ENCODE measurements around the gene TRIM2.
A peak's percentile ranks its signal among the peaks of the same experiment; 100 is the strongest.

Gene TRIM2

DNA sequence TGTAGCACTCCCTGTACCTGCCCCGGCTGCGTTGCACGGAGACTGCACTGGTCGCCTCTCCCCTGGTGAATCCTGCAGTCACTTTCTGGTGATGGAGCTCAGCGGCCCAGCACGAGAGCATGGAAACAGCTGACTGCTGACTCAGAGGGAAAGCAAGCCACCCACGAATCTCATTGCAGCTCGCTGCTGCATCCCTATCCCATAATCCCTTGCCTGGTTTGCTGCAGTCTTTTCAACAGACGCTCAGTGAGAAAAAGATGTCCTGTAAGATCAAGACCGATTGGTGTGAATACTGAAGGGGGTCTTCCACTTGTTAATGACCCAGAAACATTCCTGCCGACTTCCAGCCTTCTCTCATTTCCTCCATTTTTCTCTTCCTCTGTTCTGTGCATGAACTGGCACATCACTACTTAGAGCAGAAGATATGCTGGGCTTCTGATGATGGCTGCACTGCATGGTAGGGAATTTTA lies 52.9 kb downstream of the TRIM2 start:
- DNase-seq: peak; percentile 67

DNA sequence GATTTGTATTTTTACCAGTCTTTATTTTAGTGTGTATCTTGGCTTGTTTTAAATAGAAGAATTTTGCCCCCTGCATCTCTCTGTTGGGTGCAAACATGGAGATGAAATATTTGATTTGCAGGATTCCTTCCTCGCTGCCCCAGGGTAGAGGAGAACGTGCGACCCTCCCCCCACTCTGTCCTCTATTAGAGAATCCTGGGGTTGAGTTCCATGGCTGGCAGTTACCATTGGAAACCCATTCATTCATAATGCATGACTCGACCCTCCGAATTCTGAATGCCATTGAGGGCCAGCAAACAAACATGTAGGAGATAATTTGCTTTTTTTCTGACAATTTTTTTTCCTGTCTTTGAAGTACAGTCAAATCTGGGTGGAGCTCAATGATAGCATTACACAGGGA lies 53.7 kb downstream of the TRIM2 start:
- DNase-seq: no peak

DNA sequence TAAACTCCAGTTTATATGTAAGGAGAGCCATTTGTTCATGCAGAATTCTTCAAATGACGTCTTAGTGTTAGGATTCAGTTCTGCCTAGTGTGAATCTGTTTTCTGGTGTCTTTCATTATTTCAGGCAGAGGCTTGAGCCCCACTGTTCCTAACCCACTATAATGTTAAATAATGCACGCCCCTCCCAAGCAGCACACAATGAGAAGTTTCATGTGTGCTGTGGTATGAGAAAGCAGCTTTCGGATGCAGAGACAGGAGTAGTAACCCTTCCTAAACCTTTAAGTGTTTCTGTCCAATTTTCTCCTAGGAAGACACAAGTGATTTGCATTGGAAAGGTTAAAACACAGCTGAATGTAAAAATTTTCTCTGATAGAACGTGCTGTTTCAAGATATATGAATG lies 54.5 kb downstream of the TRIM2 start:
- DNase-seq: no peak

DNA sequence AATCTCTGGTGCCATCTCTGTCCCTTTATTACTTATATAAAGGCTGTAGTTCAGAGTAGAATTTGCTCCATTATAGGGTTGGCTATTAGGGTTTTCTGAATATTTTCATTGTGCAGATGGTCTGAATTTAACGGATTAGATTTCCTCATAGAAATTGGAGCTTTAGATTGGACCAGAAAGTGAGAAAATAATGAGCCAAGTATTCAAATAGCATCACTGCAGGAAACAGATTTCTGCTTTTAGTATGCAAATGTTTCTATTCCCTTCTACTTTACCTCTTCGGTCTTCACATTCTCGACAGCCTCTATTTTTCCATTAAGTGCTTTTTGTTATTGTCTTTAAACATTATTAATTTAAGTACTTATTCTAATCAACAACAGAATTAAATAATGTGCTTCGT lies 55.4 kb downstream of the TRIM2 start:
- DNase-seq: no peak

DNA sequence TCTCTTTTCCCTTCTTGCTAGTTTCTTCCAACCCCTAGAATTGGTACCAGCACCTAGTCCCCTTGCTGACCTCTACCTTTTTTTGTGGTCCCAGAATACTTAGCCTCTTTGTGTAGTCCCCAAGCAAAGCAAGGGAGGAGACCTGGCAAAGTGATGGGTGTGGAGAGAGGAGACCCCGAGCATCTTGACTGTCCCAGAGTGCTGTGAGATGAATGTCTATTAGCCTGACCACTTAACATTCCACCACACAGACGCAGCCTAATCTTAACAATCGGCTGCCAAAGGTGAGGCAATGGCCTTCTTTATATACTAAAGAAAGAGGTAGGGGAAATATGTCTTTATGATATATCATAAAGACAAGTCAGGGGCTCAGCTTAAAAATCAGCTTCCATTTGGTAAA lies 55.9 kb downstream of the TRIM2 start:
- DNase-seq: no peak

DNA sequence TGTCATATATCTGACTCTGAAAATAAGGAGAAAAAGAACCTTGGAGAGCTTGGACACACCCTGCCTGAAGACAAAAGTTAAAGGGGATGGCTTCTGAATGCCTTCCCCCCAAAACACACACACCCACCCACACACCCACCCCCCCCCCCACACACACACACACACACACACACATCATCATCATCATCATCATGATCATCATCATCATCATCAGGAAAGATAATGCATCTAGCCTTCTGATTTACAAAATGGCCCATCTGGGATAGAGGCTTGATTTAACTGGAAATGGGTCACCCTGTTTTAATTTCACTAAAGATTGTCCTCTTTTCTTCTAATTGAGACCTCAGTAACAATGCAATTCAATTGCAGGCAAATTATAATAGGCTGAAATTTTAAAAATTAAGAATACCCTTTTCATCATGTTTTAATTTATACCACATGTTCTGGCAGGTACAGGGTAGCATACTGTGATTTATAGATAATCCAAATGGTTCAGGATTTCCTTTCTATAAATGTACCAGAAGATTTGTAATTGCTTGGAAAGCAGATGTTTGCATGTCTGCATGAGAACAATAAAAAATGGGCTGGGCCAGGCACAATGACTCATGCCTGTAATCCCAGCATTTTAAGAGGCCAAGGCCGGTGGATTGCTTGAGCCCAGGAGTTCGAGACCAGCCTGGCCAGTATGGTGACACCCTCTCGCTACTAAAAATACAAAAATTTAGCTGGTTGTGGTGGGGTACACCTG lies 56.5 kb downstream of the TRIM2 start:
- no peak for DNase-seq

DNA sequence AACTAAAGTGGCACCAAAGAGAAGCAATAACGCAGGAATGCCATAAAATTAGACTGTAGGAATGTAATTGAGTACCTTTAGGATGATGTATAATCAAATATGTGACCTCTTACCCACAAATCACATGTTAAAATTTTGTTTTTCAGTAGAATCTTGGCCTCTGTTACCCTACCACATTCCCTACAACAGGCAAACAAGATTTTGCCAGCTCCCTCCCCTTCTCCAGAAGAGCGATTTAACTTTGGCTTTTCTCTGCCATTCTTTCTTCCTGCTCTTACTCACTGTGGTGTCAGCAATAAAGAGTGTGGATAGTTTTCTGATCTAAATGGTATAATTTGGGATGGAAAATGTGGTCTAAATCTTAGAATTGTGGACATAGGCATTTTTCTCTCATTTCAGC lies 57.2 kb downstream of the TRIM2 start:
- no peak for DNase-seq

DNA sequence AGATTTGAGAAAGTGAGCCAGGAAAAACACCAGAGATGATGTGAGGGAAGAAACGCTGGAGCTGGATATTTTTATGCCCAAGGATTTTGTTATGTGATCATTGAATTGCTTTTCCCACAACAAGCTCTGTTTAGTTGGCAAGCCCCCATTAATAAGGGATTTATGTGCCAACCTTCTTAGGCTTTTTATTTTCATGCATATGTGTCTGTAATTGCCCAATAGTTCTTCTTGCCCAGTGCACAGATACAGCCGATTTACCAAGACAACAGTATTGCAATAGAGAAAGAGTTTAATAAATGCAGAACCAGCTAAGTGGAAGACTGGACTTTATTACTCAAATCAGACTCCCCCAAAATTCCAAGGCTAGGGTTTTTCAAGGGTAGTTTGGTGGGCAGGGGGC lies 57.7 kb downstream of the TRIM2 start:
- DNase-seq: no peak

DNA sequence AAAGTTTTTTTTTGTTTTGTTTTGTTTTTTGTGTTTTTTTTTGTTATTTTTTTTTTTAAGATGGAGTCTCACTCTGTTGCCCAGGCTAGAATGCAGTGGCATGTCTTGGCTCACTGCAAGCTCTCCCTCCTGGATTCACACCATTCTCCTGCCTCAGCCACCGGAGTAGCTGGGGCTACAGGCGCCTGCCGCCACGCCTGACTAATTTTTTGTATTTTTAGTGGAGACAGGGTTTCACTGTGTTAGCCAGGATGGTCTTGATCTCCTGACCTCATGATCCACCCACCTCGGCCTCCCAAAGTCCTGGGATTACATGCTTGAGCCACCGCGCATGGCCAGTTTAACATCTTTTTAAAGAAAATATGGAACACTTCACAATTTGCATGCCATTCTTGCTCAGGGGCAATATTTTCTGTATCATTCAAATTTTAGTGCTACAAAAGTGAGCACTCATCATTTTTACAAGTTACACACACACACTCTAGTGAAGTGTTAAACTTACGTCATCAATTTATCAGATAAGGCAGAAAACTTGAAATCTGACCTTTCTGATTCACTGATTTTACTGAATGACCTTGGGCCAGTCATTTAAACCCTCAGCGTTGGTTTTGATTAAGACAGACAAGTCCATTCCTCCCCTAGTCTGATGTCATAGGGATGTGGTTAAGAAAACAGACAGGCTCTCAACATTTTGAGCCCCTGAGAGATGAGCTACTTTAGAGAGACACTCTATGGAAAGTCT lies 61.2 kb downstream of the TRIM2 start:
- DNase-seq: no peak

DNA sequence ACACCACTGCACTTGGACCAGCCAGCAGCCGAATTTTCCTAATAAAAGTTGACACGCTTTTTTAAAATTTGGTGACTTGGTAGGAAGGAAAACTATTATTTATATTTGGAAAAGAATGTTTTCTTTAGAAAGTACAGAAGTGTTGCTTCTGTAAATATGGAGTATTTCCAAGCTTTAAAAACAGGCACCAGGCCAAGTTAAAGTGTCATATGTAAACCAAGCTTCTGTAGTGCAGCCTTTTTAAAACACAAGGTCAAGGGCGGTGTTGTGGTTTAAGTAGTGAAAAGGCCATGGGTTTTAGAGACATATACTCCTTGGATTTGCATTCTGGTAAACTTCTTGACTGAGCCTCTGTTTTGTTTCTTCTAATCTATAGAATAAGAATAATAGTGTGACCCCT lies 62.7 kb downstream of the TRIM2 start:
- DNase-seq: no peak

DNA sequence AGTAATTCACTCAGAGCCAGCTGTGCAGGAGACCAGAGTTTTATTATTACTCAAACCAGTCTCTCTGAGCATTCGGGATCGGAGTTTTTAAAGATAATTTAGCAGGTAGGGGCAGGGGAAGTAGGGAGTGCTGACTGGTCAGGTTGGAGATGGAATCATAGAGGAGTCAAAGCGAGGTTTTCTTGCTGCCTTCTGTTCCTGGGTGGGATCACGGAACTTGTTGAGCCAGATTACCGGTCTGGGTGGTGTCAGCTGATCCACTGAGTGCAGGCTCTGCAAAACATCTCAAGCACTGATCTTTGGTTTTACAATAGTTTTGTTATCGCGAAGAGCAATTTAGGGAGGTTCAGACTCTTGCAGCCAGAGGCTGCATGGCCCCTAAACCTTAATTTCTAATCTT lies 63.6 kb downstream of the TRIM2 start:
- no peak for DNase-seq

DNA sequence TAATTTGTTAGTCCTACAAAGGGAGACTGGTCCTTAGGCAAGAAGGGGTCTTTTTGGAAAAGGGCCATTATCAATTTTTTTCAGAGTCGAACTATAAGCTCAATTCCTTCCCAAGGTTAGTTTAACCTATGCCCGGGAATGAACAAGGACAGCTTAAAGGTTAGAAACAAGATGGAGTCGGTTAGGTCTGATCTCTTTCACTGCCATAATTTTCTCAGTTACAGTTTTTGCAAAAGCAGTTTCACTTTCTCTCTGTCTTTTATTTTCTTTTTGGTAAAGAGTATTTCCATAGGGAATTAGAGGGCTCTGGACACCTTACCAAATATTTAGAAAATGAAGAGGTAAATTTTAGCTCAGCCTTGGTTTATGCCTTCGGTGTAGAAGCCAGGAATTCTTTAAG lies 64.1 kb downstream of the TRIM2 start:
- no peak for DNase-seq

DNA sequence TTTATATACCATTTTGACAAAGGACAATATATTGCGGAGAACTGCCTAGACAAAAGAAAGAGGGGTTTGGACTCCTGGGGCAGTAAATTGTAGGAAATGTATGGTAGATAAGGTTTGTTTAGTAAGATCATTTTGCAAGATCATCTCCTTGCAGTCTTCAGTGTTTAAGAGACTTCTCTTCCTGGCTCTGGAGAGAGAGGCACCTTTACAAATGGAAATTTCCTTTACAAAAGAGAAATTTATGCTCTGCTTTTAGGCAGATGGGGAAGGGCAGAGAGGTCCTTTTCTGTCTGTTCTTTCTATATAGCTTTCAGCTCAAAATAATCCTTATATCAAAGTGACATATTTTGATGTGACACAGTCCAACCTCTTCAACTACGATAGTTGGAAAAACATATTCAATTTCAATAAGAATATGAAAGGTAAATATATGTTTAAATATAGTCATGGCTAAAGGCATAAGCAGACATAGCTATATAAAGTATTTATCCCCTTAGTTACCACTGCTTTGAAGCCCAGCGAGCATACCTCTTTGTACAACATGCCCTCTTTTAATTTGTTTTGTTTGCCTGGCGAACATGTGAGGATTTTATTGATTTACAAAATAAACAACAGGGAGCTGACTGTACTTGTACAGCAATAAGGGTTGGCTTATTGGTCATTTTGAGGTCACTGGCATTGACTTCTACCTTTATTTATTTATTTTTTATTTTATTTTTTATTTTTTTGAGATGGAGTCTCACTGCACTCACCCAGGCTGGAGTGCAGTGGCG lies 65.2 kb downstream of the TRIM2 start:
- DNase-seq: no peak

DNA sequence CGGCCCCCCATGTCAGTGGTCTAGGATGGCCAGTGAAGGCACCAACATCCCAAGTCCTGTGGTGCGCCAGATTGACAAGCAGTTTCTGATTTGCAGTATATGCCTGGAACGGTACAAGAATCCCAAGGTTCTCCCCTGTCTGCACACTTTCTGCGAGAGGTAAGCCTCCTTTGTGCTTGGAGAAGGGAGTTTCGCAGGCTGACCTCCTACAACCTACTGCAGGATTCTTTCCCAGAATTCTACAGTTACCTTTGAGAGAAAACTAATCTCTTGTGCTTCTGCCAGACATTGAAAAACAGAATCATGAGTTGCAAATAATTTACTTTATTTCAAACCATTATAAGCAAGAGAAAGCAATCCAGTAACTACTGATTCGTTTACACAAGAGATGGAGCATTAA lies 66.1 kb downstream of the TRIM2 start:
- no peak for DNase-seq

DNA sequence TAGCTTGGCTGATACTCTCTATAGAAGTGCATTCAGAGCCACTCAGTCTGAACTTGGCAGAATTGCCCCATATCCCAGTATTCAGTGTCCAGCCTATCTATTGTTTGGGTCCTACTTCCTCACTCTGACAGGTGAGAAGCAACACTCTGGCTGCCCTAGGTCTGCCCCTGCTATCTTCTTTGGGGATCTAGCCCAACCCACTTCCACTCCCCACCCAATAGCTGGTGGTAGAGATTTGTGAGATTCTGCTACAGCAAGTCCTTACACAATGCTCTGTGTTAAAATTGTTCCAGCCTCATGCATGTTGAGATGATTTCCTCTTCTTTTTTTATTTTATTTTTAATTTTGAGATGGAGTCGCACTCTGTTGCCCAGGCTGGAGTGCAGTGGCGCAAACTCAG lies 67.6 kb downstream of the TRIM2 start:
- DNase-seq: no peak

DNA sequence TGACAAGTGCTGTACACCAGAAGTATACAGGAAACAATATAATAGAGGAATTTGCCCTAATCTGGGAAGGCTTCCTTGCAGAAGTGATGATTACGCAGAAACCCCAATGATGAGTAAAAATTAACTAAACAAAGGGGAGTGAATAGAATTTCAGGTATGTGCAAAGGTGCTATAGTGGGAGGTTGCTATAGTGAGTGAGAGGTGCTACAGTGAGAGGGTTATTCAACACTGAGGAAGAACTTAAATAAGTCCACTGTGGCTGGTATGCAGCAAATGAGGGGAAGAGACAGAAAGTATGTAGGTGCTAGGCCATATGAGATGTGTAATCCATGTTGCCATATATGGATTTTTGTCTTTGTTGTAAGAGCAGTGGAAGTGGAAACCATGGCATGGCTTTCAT lies 69.5 kb downstream of the TRIM2 start:
- DNase-seq: no peak

DNA sequence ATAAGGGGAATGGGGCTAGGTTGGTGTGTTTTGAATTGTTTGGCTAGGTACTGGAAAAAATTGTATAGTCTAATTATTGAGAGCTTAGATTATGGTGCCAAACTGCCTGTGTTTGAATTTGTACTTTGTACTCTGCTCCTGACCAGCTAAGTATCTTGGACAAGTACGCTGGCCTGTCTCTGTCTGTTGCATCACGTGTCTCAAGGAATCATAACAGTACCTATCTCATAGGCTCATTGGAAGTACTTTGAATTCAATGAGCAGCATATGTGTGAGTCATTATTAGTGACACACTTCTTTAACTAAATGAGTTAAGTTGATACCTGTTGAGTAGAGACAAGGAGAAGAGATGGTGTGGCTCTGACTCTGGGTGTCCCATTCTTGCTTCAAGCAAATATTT lies 70.7 kb downstream of the TRIM2 start:
- no peak for DNase-seq

DNA sequence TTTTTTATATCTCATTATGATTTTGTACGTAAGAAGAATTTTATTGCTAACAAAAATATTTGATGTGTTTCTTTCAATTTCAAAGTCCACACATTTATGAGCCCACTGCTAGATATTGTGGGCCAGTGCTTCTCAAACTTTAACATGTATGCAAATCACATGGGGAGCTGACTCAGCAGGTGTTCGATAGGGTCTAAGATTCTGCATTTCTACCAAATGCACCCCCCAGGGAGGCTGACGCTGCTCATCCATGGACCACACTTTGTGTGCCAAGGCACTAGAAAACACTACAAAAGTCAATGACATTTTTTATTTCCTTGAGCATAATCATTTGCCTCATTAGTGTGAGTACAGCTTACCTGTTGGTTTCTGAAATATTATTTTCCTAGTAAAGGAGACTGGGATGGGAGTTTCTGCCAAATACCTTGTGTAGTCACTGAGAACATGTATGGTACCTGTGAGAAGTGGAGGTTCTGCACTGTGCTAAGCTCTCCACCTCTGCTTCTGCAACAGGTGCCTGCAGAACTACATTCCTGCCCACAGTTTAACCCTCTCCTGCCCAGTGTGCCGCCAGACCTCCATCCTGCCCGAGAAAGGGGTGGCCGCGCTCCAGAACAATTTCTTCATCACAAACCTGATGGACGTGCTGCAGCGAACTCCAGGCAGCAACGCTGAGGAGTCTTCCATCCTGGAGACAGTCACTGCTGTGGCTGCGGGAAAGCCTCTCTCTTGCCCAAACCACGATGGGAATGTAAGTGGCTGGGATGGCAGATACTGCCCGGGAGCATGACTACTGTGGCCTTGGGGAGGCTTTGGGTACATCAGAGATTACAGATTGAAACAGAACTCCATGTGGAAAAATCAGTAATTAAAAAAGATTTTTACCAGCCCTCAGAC lies 71.4 kb downstream of the TRIM2 start:
- DNase-seq: no peak

DNA sequence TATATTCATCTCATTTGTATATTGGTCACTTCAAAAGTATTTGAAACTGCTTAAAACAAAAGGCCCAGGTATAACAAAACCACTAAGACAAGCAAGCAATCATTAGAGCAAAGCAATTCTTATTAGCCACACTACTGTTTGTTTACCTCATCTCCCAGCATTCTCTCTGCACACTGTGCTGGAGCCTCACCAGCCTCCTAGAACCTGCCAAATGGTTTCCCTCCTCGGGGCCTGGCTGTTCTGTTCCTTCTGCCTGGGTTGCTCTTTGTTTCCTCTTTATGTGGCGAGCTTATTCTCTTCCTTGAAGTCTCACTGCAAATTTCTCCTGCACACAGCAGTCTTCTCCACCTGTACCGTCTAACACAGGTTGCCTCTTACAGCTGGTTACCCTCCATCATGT lies 72.7 kb downstream of the TRIM2 start:
- no peak for DNase-seq

DNA sequence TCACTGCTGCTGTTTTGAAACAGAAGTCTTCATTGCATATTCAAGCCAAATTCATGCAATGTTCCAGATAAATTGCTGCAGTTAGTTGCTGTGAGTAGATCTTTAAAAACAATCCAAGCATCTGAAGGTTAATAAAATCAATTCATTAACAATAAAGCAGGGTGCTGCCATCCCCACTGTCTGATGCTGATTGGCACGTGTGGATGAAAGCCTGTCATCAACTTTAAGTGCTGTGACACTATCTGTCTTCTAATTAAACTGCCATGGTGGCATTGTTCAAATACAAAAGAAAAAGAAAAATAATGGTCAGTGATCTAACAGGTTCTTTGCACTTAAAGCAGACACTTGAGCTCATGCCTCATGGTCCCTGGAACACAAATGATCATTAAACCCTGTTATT lies 77.2 kb downstream of the TRIM2 start:
- no peak for DNase-seq

DNA sequence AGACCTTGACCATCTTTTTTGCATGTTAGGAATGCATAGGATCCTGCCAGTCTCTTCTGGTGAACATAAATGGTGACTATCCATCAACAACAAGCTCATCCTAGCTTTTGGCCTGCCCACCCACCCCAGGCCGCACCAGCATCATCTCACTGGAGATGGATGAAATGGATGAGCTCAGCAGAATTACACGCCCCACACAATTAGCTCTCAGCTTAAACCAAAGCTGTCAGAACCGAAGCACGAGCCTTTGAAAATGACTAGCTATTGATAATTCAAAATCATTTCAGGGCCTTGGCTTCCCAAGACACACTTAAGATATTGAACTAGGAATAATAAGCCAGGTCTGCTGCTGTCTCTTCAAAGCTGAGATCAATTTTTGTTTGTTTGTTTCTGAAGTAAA lies 77.8 kb downstream of the TRIM2 start:
- DNase-seq: no peak

DNA sequence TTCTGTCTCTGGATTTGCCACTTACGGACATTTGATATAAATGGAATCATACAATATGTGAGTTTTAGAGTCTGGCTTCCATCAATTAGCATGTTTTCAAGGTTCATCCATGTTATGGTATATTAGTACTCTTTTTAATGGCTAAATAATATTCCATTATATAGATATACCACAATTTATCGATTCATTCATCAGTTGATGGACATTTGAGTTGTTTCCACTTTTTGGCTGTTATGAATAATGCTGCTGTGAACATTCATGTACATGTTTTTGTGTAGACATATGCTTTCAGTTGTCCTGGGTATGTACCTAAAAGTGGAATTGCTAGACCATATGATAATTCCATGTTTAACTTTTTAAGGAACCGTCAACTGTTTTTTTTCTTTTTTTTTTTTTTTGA lies 79.0 kb downstream of the TRIM2 start:
- no peak for DNase-seq

DNA sequence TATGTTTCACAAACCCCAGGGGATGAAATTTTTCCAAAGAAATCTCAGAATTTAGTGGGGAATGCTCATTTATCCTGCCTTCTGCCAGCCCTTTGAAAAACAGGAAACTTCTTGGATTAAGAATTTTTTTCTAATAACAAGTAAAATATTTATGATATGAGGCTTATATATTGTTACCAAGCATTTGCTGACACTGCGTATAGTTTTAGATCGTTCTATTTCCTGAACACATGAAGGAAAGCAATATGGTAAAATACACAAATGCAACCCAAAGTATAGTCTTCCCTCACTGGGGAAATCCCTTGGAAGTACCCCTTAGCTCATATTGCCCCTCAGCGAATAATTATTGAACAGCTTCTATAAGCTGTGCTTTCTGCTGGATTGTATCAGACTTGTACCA lies 85.9 kb downstream of the TRIM2 start:
- DNase-seq: no peak
